Lower lobe of right lung (tissue), 2 donors: ENCODE data around the gene ADAM15. TPM values are rescaled to one million over a fixed set of nuclear protein-coding genes. Genes with fewer than 3 reads are reported as not detected.

Experiments
- ATAC-seq, 2 donors: fragments of 200-7000 bp; cut with Tn5 transposase; one replicate each; pipeline ENCODE4 v1.9.1; 2020 to 2022; ENCODE audit warnings: mild to moderate bottlenecking in 2 of 2, moderate library complexity in 2 of 2
- DNase-seq: peaks from one replicate; pipeline ENCODE4 v3.0.0-alpha.2; 2020
- H3K27ac ChIP-seq: fragments of 200-600 bp; one replicate; pipeline ENCODE4 v1.8.0; 2022
- H3K27me3 ChIP-seq: fragments of 200-600 bp; one replicate; pipeline ENCODE4 v1.8.0; 2022; ENCODE audit warnings: low read depth
- H3K36me3 ChIP-seq: fragments of 200-600 bp; one replicate; pipeline ENCODE4 v1.8.0; 2022; ENCODE audit warnings: mild to moderate bottlenecking
- H3K4me1 ChIP-seq: fragments of 200-600 bp; one replicate; pipeline ENCODE4 v1.8.0; 2022
- H3K4me3 ChIP-seq: fragments of 200-600 bp; one replicate; pipeline ENCODE4 v1.8.0; 2022; ENCODE audit warnings: mild to moderate bottlenecking
- H3K9me3 ChIP-seq: fragments of 200-600 bp; one replicate; pipeline ENCODE4 v1.8.0; 2022
- CTCF ChIP-seq: fragments of 200-600 bp; IDR thresholded peaks from one replicate; pipeline ENCODE4 v1.8.0; 2022; ENCODE audit warnings: antibody characterized with exemption, mild to moderate bottlenecking
- intact Hi-C: fragments of 100-400 bp; cut with DNase I; formaldehyde crosslinking; loops from one replicate; pipeline ENCODE4 v1.11.0; 2022
- total RNA-seq: library from RNA; stranded (reverse); fragmentation: NEBNext Ultra II Directional; extraction: Animal tissue kit (Norgen Biotek cat#: 25700); gene quantifications from one replicate; pipeline ENCODE4 v1.2.1, GENCODE V29; 2021
- donor health status: DM: no; HTN: yes; CAD: no; lungs with severe emphysema.

The ADAM15 gene
- total RNA-seq, 1 donor from 2014 or later = 121 TPM

GRCh38 chr1:155077346-155077745 is 26.2 kb downstream of the ADAM15 start:
- H3K4me1 ChIP-seq = peaks cover 36% of the 10 kb centered on the region
- peaks cover 34% of the 10 kb centered on the region for H3K27me3 ChIP-seq
- H3K36me3 ChIP-seq = no peaks in the 10 kb centered on the region
- no peak for ATAC-seq
- no peaks in the 10 kb centered on the region for H3K9me3 ChIP-seq
- H3K27ac ChIP-seq = no peak overlapping the region
- H3K4me3 ChIP-seq = no peak overlapping the region
- no peak for DNase-seq
- no peak for TF ChIP-seq CTCF
- intact Hi-C loops = no loop called here

- peak overlapping the region; percentile 55 for H3K4me3 ChIP-seq
- H3K4me1 ChIP-seq = peaks cover 42% of the 10 kb centered on the region
- H3K36me3 ChIP-seq = no peaks in the 10 kb centered on the region
- DNase-seq (no peak), ATAC-seq (no peak)
- H3K27me3 ChIP-seq = peaks cover 40% of the 10 kb centered on the region
- TF ChIP-seq CTCF = no peak
- no peak overlapping the region for H3K27ac ChIP-seq
- intact Hi-C loops = no loop called here
- no peaks in the 10 kb centered on the region for H3K9me3 ChIP-seq
These were observed 26.8 kb downstream of the ADAM15 start for GRCh38 chr1:155077758-155078445.

DNA sequence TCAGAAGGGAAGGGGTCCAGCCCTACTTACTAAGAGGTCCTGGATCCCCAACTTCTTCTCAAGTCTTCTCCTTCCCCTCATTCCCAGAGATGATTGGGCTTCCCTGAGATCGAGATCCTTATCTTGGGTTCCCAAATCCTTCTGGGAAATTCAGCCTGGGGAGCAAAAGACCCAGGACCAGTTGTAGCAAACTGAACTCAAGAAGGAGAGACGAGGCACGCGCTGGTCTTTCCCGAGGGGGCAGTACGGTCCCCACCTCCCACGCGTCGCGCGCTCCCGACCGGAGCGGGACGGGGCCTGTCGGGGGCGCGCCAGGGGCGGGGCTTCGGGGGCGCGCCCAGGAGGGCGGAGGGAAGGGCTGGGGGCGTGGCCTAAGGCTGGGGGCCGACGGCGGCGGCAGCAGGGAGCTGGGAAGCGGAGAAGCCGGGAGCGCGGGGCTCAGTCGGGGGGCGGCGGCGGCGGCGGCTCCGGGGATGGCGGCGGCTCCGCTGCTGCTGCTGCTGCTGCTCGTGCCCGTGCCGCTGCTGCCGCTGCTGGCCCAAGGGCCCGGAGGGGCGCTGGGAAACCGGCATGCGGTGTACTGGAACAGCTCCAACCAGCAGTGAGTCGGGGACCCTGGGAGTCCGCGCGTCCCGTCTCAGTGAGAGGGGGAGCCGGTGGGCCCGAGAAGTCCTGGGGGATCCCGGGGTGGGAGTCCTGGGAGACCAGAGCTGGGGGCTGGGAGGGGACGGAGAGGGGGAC is 27.5 kb downstream of the ADAM15 start, which contains the start of gene EFNA3:
Gene EFNA3 (plus strand): TSS at position 369 of the 741 bp plus-strand sequence. CDS start 105 bp downstream, at position 474.
- Histone ChIP-seq H3K4me3 (peak within 1 kb of the TSS; percentile 55), H3K36me3 (no peaks in the 10 kb centered on the region), H3K27me3 (peaks cover 47% of the 10 kb centered on the region), H3K27ac (no peak within 1 kb of the TSS), H3K9me3 (no peaks in the 10 kb centered on the region), H3K4me1 (peaks cover 46% of the 10 kb centered on the region)
- ATAC-seq (peak; percentile 82 to 85), DNase-seq (peak; percentile 78)
- intact Hi-C loops = no loop called here
- TF ChIP-seq CTCF = no peak

DNA sequence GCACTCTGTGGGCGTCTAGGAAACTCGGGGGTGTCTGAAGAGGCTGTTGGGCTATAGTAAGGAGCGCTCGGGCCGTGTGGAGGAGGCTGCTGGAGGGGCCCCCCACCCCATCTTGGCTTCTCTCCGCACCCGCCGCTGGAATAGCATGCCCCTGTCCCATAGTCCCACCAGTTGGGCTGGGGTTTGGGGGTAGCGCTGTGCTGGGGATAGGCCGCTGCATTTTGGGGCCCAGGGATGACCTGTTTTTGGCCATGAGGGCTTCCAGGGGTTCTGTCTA is 28.0 kb downstream of the ADAM15 start:
- ATAC-seq (no peak), DNase-seq (no peak)
- Histone ChIP-seq H3K27me3 (peaks cover 52% of the 10 kb centered on the region), H3K4me3 (peak overlapping the region; percentile 55), H3K9me3 (no peaks in the 10 kb centered on the region), H3K36me3 (no peaks in the 10 kb centered on the region), H3K27ac (no peak overlapping the region), H3K4me1 (peaks cover 50% of the 10 kb centered on the region)
- no peak for TF ChIP-seq CTCF
- intact Hi-C loops = no loop called here

- intact Hi-C loops = no loop called here
These were observed 28.6 kb downstream of the ADAM15 start for GRCh38 chr1:155079487-155080311.

More at GRCh38 chr1:155079487-155080311, 28.6 kb downstream of the ADAM15 start:
- Histone ChIP-seq H3K9me3 (no peaks in the 10 kb centered on the region), H3K27me3 (peaks cover 56% of the 10 kb centered on the region), H3K4me1 (peaks cover 55% of the 10 kb centered on the region), H3K36me3 (no peaks in the 10 kb centered on the region), H3K4me3 (peak overlapping the region; percentile 55), H3K27ac (no peak overlapping the region)
- TF ChIP-seq CTCF = no peak
- DNase-seq = no peak
- peak in 1 of 2 donors; percentile 2 for ATAC-seq
